Measurements from ENCODE around the gene NDP. TPM values are rescaled to one million over a fixed set of nuclear protein-coding genes. Genes with fewer than 3 reads are reported as not detected.

Gene NDP, protein sequence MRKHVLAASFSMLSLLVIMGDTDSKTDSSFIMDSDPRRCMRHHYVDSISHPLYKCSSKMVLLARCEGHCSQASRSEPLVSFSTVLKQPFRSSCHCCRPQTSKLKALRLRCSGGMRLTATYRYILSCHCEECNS
- polyA plus RNA-seq (2011; rRNA removed) (0.21 and 0.22 TPM in 2 replicates), polyA minus RNA-seq (2011; rRNA and poly(A)+ RNA removed) (0.22 and 0.41 TPM in 2 replicates)

DNA sequence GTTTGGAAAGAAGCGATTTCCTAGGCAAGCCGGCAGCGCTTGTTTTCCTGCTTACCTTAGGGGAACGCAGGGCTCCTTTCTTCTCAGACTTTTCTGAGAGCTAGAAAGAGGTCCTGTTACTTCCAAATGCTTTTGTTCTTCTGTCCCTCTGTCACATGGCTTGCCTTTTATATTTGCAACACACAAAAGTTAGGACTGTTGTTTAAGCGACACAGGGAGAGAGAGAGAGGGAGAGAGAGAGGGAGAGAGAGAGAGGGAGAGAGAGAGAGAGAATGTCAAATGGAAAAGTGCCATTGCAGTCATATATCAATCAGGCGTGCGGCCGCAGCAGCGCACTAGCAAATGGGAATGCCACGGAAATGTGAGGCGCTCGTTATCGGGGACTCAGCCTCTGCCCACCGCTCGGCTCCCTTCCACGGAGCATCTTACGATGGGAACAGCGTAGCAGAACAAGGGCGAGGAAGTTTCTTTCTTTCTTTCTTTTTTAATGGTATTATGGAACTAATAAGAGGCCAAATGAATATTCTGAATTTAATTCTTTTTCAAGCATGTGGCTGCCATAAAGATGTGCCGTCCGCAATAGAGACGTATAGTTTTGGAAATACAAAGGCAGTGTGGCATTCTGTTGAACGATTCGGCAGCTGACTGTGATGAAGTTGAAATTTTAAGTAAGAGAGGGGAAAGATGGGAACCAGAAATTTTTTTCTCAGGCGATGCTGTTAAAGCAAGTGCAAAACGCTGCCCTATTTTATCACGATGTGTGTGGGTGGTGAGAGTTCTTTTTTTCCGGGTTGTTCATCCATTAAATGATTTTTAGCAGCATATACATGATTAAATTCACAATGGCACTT is at the start of gene NDP:
NDP (minus strand) TSS at position 142 of the 851 bp plus-strand sequence. CDS start 14,745 bp downstream, outside the sequence.
- no peak for TF ChIP-seq CTCF (IDR thresholded peaks at IDR 0.05; ENCODE audit: low read depth, low read length)
- CTCF ChIA-PET: interaction anchor here (1.9 kb wide), 1 partner anchor 15 kb away, joined by 8 read pairs; no protein-coding TSS in a partner anchor
- H3K9me3 ChIP-seq (ENCODE audit: control insufficient read depth, insufficient read depth, low read length): no peaks in the 10 kb centered on the region
- no peak within 1 kb of the TSS for H3K27ac ChIP-seq (ENCODE audit: low read depth, low read length)
- H3K27me3 ChIP-seq (ENCODE audit: control insufficient read depth, insufficient read depth, low read length): no peaks in the 10 kb centered on the region
- POLR2A ChIA-PET: no interaction called here
- H3K4me3 ChIP-seq (ENCODE audit: low read depth, low read length): peak within 1 kb of the TSS; percentile 56
- DNase-seq (ENCODE audit: low read depth, low spot score): no peak

DNA sequence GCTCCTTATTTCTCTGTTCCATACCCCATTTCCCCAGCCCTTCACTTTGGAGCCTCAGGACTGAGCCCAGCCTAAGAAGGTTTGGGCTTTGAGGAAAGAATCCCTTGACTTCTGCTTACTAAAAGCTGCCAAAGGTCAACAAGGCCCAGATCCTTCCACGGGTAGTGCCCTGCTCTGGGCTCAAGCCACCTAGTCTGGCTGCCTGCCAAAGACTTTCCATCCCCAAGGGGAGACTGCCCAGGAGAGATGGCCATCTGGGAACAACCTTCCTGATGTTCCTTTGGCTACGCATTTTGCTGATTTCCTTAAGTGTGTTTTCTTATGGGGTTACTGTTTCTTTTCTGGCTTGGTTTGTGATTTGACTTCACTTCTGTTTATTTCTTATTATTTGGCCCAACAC is 49.8 kb upstream of the NDP start:
- no peak for TF ChIP-seq CTCF (IDR thresholded peaks at IDR 0.05; ENCODE audit: low read depth, low read length)
- H3K4me3 ChIP-seq (ENCODE audit: low read depth, low read length): no peak overlapping the region
- POLR2A ChIA-PET: no interaction called here

GRCh38 chrX:44020693-44021092 is 47.5 kb upstream of the NDP start:
- ChIA-PET POLR2A (no interaction called here), CTCF (no interaction called here)
- H3K4me3 ChIP-seq (ENCODE audit: low read depth, low read length): no peak overlapping the region
- H3K9me3 ChIP-seq (ENCODE audit: control insufficient read depth, insufficient read depth, low read length): no peaks in the 10 kb centered on the region
- no peak for DNase-seq (ENCODE audit: low read depth, low spot score)
- no peaks in the 10 kb centered on the region for H3K27me3 ChIP-seq (ENCODE audit: control insufficient read depth, insufficient read depth, low read length)
- H3K27ac ChIP-seq (ENCODE audit: low read depth, low read length): no peak overlapping the region
- TF ChIP-seq CTCF (IDR thresholded peaks at IDR 0.05; ENCODE audit: low read depth, low read length): no peak

More for the DNA sequence above, 49.8 kb upstream of the NDP start:
- H3K27me3 ChIP-seq (ENCODE audit: control insufficient read depth, insufficient read depth, low read length): no peaks in the 10 kb centered on the region
- DNase-seq (ENCODE audit: low read depth, low spot score): no peak
- H3K9me3 ChIP-seq (ENCODE audit: control insufficient read depth, insufficient read depth, low read length): no peaks in the 10 kb centered on the region
- H3K27ac ChIP-seq (ENCODE audit: low read depth, low read length): no peak overlapping the region
- CTCF ChIA-PET: no interaction called here

DNA sequence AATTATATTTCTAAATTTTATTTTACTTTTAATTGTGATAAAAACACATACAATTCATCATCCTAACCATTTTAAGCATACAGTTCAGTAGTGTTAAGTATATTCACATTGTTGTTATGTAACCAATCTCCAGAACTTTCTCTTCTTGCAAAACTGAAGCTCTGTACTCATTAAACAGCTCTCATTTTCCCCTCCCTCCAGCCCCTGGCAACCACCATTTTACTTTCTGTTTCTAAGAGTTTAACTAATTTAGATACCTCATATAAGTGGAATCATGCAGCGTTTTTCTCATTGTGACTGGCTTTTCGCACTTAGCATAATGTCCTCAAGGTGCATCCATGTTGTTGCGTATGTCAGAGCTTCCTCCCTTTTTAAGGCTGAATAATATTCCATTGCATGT is 46.7 kb upstream of the NDP start:
- ChIA-PET POLR2A (no interaction called here), CTCF (no interaction called here)
- Histone ChIP-seq H3K9me3 (ENCODE audit: control insufficient read depth, insufficient read depth, low read length) (no peaks in the 10 kb centered on the region), H3K4me3 (ENCODE audit: low read depth, low read length) (no peak overlapping the region), H3K27ac (ENCODE audit: low read depth, low read length) (no peak overlapping the region), H3K27me3 (ENCODE audit: control insufficient read depth, insufficient read depth, low read length) (no peaks in the 10 kb centered on the region)
- no peak for TF ChIP-seq CTCF (IDR thresholded peaks at IDR 0.05; ENCODE audit: low read depth, low read length)
- no peak for DNase-seq (ENCODE audit: low read depth, low spot score)

DNA sequence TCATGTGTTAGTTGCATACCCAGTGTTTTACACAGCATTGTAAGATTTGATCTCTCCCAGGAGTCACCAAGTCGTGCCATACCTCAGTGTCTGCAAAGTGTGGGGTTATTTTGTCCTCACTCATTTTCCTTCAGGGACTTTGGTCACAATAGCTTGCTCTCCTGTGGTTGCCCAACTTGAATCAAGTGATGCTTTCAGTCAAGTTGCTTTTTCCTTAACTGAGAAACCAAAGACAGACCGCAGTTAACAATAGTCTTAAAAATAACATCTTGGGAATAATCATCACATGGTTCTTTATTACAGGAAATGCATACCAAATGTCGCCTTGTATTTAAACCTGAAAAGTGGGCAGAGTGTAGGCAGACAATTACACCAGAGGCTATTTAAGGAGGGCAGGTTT is 44.5 kb upstream of the NDP start:
- H3K27ac ChIP-seq (ENCODE audit: low read depth, low read length): no peak overlapping the region
- no peaks in the 10 kb centered on the region for H3K9me3 ChIP-seq (ENCODE audit: control insufficient read depth, insufficient read depth, low read length)
- no peaks in the 10 kb centered on the region for H3K27me3 ChIP-seq (ENCODE audit: control insufficient read depth, insufficient read depth, low read length)
- no peak for TF ChIP-seq CTCF (IDR thresholded peaks at IDR 0.05; ENCODE audit: low read depth, low read length)
- H3K4me3 ChIP-seq (ENCODE audit: low read depth, low read length): no peak overlapping the region
- POLR2A ChIA-PET: no interaction called here
- no peak for DNase-seq (ENCODE audit: low read depth, low spot score)
- CTCF ChIA-PET: no interaction called here

Measured in AG04450 (cell line).